DOHH2 (cell line): ENCODE data around the gene DMRTA1.
"Not testable (repeated sequence)": the region's sequence is repeated elsewhere in the genome, so short reads cannot be mapped to it uniquely, and the experiment has no call there.

Experiments used
- H3F3A ChIP-seq: fragments of 200-600 bp; sonication (generic), shearing (Covaris generic); 2 replicates; pipeline ENCODE4 v1.6.0; 2016; ENCODE audit warnings: antibody characterized with exemption, mild to moderate bottlenecking; ENCODE audit not compliant: control insufficient read depth, insufficient read depth
- H3K27ac ChIP-seq: fragments of 200-600 bp; sonication (generic); 2 replicates; pipeline ENCODE4 v1.5.1; 2014; ENCODE audit warnings: low read depth, mild to moderate bottlenecking, low read length, moderate library complexity
- H3K27me3 ChIP-seq: fragments of 200-600 bp; sonication (generic); 2 replicates; pipeline ENCODE4 v1.6.1; 2014; ENCODE audit warnings: mild to moderate bottlenecking, low read length, mixed read lengths; ENCODE audit not compliant: control insufficient read depth
- H3K36me3 ChIP-seq: fragments of 200-600 bp; sonication (generic); 2 replicates; pipeline ENCODE4 v1.6.1; 2014; ENCODE audit warnings: mild to moderate bottlenecking, low read length, moderate library complexity, mixed read lengths; ENCODE audit not compliant: control insufficient read depth
- H3K4me1 ChIP-seq: fragments of 200-600 bp; sonication (generic); 2 replicates; pipeline ENCODE4 v1.6.1; 2014; ENCODE audit warnings: mild to moderate bottlenecking, low read length, mixed read lengths; ENCODE audit not compliant: control insufficient read depth
- H3K4me2 ChIP-seq: fragments of 200-600 bp; sonication (generic); 2 replicates; pipeline ENCODE4 v1.6.0; 2014; ENCODE audit warnings: mild to moderate bottlenecking, low read length, moderate library complexity
- H3K4me3 ChIP-seq: fragments of 200-600 bp; sonication (generic); 2 replicates; pipeline ENCODE4 v1.5.1; 2014; ENCODE audit warnings: mild to moderate bottlenecking, low read length, mixed read lengths
- H3K79me2 ChIP-seq: fragments of 200-600 bp; sonication (generic); 2 replicates; pipeline ENCODE4 v1.6.1; 2014; ENCODE audit warnings: mild to moderate bottlenecking, low read length, mixed read lengths; ENCODE audit not compliant: control insufficient read depth
- H3K9me2 ChIP-seq: fragments of 200-600 bp; sonication (generic); replicated peaks from 2 replicates; pipeline ENCODE4 v1.6.1; 2014; ENCODE audit warnings: mild to moderate bottlenecking, low read length, mixed read lengths; ENCODE audit not compliant: control insufficient read depth
- H3K9me3 ChIP-seq: fragments of 200-600 bp; sonication (generic); 2 replicates; pipeline ENCODE4 v1.6.1; 2014; ENCODE audit warnings: antibody characterized with exemption, low read length, mixed read lengths; ENCODE audit not compliant: control insufficient read depth, insufficient read depth
- H4K20me1 ChIP-seq: fragments of 200-600 bp; sonication (generic); 2 replicates; pipeline ENCODE4 v1.6.0; 2014; ENCODE audit warnings: low read depth, mild to moderate bottlenecking, antibody characterized with exemption, low read length, moderate library complexity; ENCODE audit not compliant: control insufficient read depth, insufficient read depth
- CTCF ChIP-seq: fragments of 200-600 bp; sonication (generic); IDR thresholded peaks from one replicate; pipeline ENCODE4 v1.5.1; 2014; ENCODE audit warnings: antibody characterized with exemption, mild to moderate bottlenecking, low read depth, low read length; ENCODE audit not compliant: poor library complexity, severe bottlenecking
- EZH2phosphoT487 ChIP-seq: fragments of 200-600 bp; sonication (generic); IDR thresholded peaks from 2 replicates; pipeline ENCODE4 v1.6.1; 2017; ENCODE audit warnings: borderline replicate concordance, mild to moderate bottlenecking, antibody characterized with exemption, low read length, moderate library complexity, mixed read lengths

DMRTA1 gene

DNA sequence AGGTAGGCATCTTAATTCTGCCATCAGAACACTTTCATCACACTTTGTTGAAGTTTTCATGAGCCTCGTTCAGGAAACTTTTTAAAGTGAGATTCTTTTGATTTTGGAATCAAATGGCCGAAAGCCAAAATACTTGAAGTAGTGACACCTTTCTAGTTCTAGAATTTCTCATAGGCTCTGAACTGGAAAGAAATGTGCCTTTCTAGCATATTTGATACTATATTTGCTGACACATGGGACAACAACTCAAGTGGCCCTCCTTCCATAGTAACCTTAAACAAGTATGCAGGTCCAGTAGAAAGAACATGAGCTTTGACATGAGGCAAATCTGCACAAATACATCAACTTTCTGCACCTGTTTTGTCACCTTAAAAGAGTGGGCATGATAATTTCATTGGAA, 22.0 kb upstream of the DMRTA1 start:
- no peak overlapping the region for H3K4me2 ChIP-seq
- H3K9me2 ChIP-seq: no peaks in the 10 kb centered on the region
- TF ChIP-seq EZH2phosphoT487 (no peak), CTCF (no peak)
- H3K4me3 ChIP-seq: no peak overlapping the region
- no peaks in the 10 kb centered on the region for H3K4me1 ChIP-seq
- H3K79me2 ChIP-seq: no peaks in the 10 kb centered on the region
- H3K36me3 ChIP-seq: no peaks in the 10 kb centered on the region
- no peak overlapping the region for H3K27ac ChIP-seq
- no peaks in the 10 kb centered on the region for H4K20me1 ChIP-seq
- no peaks in the 10 kb centered on the region for H3K9me3 ChIP-seq
- H3K27me3 ChIP-seq: no peaks in the 10 kb centered on the region
- H3F3A ChIP-seq: no peaks in the 10 kb centered on the region

GRCh38 chr9:22425551-22425950, 21.1 kb upstream of the DMRTA1 start:
- Histone ChIP-seq H3K9me2 (no peaks in the 10 kb centered on the region), H3K4me2 (no peak overlapping the region), H3F3A (no peaks in the 10 kb centered on the region), H3K36me3 (no peaks in the 10 kb centered on the region), H4K20me1 (no peaks in the 10 kb centered on the region), H3K4me3 (no peak overlapping the region), H3K27me3 (no peaks in the 10 kb centered on the region), H3K27ac (no peak overlapping the region), H3K79me2 (no peaks in the 10 kb centered on the region), H3K4me1 (no peaks in the 10 kb centered on the region), H3K9me3 (no peaks in the 10 kb centered on the region)
- TF ChIP-seq EZH2phosphoT487 (no peak), CTCF (no peak)

DNA sequence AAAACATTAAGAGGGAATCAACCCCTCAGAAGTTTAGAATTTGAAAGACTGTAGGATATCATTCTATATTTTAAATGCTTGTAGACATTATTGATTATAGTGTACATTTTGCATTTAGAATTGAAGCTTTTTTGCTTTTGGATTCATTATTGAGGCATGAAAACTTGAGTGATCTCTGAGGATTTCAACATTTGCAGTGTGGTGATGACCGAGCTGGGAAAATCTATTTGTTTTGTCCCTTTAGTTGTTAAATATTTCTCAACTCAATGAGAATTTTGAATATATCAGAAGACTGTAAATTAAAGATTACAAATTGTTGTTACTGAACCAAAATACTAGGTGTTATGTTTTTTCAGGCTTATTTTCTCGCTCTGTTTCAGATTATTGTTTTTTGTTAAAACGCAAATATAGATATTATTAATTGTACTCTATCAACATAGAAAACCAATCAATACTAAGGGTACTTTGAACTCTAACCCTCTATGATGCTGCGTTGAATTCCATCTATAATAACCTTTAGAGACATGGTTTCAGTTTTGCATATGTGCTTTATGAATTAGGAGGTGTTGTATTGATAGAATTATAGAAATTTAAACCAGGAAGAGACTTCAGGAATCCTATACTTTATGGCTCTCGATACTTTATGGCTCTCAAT, 19.3 kb upstream of the DMRTA1 start:
- no peak overlapping the region for H3K4me2 ChIP-seq
- TF ChIP-seq EZH2phosphoT487 (no peak), CTCF (no peak)
- H3F3A ChIP-seq: no peaks in the 10 kb centered on the region
- H3K27ac ChIP-seq: no peak overlapping the region
- no peaks in the 10 kb centered on the region for H3K79me2 ChIP-seq
- H3K9me3 ChIP-seq: no peaks in the 10 kb centered on the region
- H3K9me2 ChIP-seq: no peaks in the 10 kb centered on the region
- no peaks in the 10 kb centered on the region for H3K36me3 ChIP-seq
- no peaks in the 10 kb centered on the region for H4K20me1 ChIP-seq
- H3K4me3 ChIP-seq: no peak overlapping the region
- H3K27me3 ChIP-seq: no peaks in the 10 kb centered on the region
- H3K4me1 ChIP-seq: no peaks in the 10 kb centered on the region

DNA sequence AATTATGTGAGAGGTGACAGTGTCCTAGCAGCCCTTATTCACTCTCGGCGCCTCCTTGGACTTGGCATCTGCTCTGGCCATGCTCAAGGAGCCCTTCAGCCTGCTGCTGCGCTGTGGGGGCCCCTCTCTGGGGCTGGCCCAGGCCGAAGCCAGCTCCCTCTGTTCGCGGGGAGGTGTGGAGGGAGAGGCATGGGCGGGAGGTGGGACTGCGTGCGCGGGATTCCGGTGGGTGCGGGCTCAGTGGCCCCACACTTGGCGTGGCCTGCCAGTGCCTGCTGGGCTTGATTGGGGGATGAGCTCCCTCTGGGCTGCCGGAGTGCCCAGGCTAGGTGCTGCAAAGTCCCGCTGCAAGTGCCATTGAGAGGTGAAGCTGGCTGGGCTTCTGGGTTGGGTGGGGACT, 12.9 kb upstream of the DMRTA1 start:
- H3K36me3 ChIP-seq: no peaks in the 10 kb centered on the region
- H3K9me3 ChIP-seq: no peaks in the 10 kb centered on the region
- no peaks in the 10 kb centered on the region for H3K4me1 ChIP-seq
- H3F3A ChIP-seq: no peaks in the 10 kb centered on the region
- no peaks in the 10 kb centered on the region for H4K20me1 ChIP-seq
- no peak overlapping the region for H3K27ac ChIP-seq
- no peak overlapping the region for H3K4me2 ChIP-seq
- TF ChIP-seq CTCF: no peak
- TF ChIP-seq EZH2phosphoT487: no peak
- H3K9me2 ChIP-seq: no peaks in the 10 kb centered on the region
- no peak overlapping the region for H3K4me3 ChIP-seq
- no peaks in the 10 kb centered on the region for H3K27me3 ChIP-seq
- no peaks in the 10 kb centered on the region for H3K79me2 ChIP-seq

DNA sequence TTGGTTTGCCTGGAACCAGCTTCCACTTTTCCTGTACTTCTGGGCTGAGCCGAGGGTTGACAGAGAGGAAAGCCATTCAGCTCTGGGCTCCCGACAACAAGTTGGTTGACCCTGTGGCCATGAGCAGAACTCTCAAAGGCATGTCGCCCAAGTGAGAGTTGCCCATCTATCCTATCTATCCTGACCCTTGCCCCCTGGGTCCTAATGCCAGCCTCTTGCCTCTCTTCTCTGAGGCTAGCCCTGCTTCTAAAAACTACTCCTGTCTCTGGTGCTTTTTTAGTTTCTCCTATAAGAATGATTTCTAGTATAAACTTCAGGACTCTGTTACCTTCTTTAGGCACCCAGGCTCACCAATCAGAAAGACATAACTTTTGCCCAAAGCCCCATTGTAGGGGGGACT, 11.4 kb upstream of the DMRTA1 start:
- not testable (repeated sequence) for H3K4me1 ChIP-seq

More for the DNA sequence above, 11.4 kb upstream of the DMRTA1 start:
- H3K4me2 ChIP-seq, H3K4me3 ChIP-seq, H3K9me3 ChIP-seq, H3K36me3 ChIP-seq, H3F3A ChIP-seq, H3K27ac ChIP-seq, H4K20me1 ChIP-seq, H3K9me2 ChIP-seq, H3K27me3 ChIP-seq, H3K79me2 ChIP-seq: not testable (repeated sequence)
